ENCODE results near the gene SYCP2L. TPM values are rescaled to one million over a fixed set of nuclear protein-coding genes. Genes with fewer than 3 reads are reported as not detected.

The SYCP2L gene
- total RNA-seq, 1 experiment from 2014 or later = 4.9 TPM

DNA sequence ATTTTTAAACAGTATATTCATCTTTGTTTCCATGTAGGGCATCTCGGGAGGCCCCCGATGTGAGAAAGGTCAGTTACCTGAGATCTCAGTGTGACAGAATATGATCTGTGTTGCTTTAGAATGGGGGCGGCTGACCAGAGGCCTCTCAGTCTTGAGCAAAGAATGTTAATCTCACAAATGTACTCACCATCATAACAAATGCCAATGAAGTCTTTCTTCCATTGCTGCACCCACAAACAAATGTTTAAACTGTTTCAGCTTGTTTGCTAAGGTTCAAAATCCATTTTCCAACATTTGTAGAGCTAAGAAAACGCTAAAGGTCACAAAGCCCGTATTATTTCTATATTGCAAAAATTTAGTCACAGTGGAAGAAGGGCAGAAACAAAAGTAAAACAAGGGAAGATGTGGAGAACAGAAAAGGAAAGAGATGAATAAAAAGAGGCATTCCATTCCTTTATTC, 125.5 kb downstream of the SYCP2L start:
- H3K4me3 ChIP-seq (replicated peaks in 1 of 2; ENCODE audit: low read depth in 1 of 2, low read length in 2 of 2) = no peak overlapping the region
- no peak overlapping the region for H3K9ac ChIP-seq (ENCODE audit: low read length)
- intact Hi-C loops (cut with micrococcal nuclease) = no loop called here
- H3K4me2 ChIP-seq (ENCODE audit: low read length) = no peak overlapping the region
- ChIA-PET POLR2A (no interaction called here), RAD21 (ENCODE audit: low non-redundant PET in 1 of 2, low total read pairs in 2 of 2, uncharacterized antibody in 2 of 2, unreplicated experiment in 2 of 2) (no interaction called here), CTCF (interaction anchor here (0.8 to 1.6 kb wide), 3 partner anchors 53 to 58 kb away, joined by 3 read pairs; no protein-coding TSS in a partner anchor)
- no peaks in the 10 kb centered on the region for H4K20me1 ChIP-seq (ENCODE audit: insufficient read depth)
- no peaks in the 10 kb centered on the region for H3K27me3 ChIP-seq (ENCODE audit: insufficient read depth, low read length)
- H3K79me2 ChIP-seq (ENCODE audit: insufficient read depth, low read length) = no peaks in the 10 kb centered on the region
- H3K9me3 ChIP-seq (ENCODE audit: control insufficient read depth in 1 of 2, insufficient read depth in 1 of 2, low read depth in 1 of 2, low read length in 2 of 2) = no peaks in the 10 kb centered on the region
- H3K36me3 ChIP-seq (ENCODE audit: control insufficient read depth in 1 of 2, insufficient read depth in 2 of 2, low read length in 2 of 2) = no peaks in the 10 kb centered on the region
- no peak for DNase-seq (ENCODE audit: low read depth, low spot score)
- H3K27ac ChIP-seq (ENCODE audit: low read depth, low read length) = no peak overlapping the region
- ATAC-seq = no peak
- BruUV-seq (replicated peaks) = no TSS peak
- no peaks in the 10 kb centered on the region for H3K9me2 ChIP-seq (ENCODE audit: insufficient read depth)
- TF ChIP-seq POLR2A (IDR thresholded peaks at IDR 0.05; ENCODE audit: borderline replicate concordance, extremely low read depth, insufficient read depth, insufficient read length) (no peak), CEBPB (IDR thresholded peaks at IDR 0.05; ENCODE audit: low read depth) (no peak), YY1 (IDR thresholded peaks at IDR 0.05; ENCODE audit: extremely low read depth, insufficient replicate concordance, low read depth, low read length) (no peak), ZNF274 (IDR thresholded peaks at IDR 0.05; ENCODE audit: low read depth, low read length) (no peak), SIN3A (IDR thresholded peaks at IDR 0.05; ENCODE audit: low read depth) (no peak), POLR2AphosphoS5 (IDR thresholded peaks at IDR 0.05; ENCODE audit: low read depth, low read length) (no peak), RAD21 (IDR thresholded peaks at IDR 0.05; ENCODE audit: low read depth) (no peak), EZH2 (IDR thresholded peaks at IDR 0.05) (no peak), EGR1 (IDR thresholded peaks at IDR 0.05; ENCODE audit: low read depth) (no peak), EZH2phosphoT487 (IDR thresholded peaks at IDR 0.05; ENCODE audit: borderline replicate concordance) (no peak), CBX3 (IDR thresholded peaks at IDR 0.05; ENCODE audit: low read depth) (no peak), SRF (IDR thresholded peaks at IDR 0.05; ENCODE audit: low read depth) (no peak), JUND (IDR thresholded peaks at IDR 0.05) (no peak), SP1 (IDR thresholded peaks at IDR 0.05; ENCODE audit: low read depth) (no peak)
- TF ChIP-seq, protein P1, sequence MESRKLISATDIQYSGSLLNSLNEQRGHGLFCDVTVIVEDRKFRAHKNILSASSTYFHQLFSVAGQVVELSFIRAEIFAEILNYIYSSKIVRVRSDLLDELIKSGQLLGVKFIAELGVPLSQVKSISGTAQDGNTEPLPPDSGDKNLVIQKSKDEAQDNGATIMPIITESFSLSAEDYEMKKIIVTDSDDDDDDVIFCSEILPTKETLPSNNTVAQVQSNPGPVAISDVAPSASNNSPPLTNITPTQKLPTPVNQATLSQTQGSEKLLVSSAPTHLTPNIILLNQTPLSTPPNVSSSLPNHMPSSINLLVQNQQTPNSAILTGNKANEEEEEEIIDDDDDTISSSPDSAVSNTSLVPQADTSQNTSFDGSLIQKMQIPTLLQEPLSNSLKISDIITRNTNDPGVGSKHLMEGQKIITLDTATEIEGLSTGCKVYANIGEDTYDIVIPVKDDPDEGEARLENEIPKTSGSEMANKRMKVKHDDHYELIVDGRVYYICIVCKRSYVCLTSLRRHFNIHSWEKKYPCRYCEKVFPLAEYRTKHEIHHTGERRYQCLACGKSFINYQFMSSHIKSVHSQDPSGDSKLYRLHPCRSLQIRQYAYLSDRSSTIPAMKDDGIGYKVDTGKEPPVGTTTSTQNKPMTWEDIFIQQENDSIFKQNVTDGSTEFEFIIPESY (IDR thresholded peaks at IDR 0.05; ENCODE audit: extremely low read depth, insufficient replicate concordance, low read length) = no peak
- TF ChIP-seq, protein P2, sequence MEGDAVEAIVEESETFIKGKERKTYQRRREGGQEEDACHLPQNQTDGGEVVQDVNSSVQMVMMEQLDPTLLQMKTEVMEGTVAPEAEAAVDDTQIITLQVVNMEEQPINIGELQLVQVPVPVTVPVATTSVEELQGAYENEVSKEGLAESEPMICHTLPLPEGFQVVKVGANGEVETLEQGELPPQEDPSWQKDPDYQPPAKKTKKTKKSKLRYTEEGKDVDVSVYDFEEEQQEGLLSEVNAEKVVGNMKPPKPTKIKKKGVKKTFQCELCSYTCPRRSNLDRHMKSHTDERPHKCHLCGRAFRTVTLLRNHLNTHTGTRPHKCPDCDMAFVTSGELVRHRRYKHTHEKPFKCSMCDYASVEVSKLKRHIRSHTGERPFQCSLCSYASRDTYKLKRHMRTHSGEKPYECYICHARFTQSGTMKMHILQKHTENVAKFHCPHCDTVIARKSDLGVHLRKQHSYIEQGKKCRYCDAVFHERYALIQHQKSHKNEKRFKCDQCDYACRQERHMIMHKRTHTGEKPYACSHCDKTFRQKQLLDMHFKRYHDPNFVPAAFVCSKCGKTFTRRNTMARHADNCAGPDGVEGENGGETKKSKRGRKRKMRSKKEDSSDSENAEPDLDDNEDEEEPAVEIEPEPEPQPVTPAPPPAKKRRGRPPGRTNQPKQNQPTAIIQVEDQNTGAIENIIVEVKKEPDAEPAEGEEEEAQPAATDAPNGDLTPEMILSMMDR (IDR thresholded peaks at IDR 0.05 in 2 of 3, conservative IDR thresholded peaks at IDR 0.05 in 1 of 3; ENCODE audit: borderline replicate concordance in 1 of 3, insufficient read depth in 1 of 3, low read depth in 2 of 3, low read length in 2 of 3) = no peak
- TF ChIP-seq, protein P3, sequence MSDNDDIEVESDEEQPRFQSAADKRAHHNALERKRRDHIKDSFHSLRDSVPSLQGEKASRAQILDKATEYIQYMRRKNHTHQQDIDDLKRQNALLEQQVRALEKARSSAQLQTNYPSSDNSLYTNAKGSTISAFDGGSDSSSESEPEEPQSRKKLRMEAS (IDR thresholded peaks at IDR 0.05) = no peak
- TF ChIP-seq, protein P4, sequence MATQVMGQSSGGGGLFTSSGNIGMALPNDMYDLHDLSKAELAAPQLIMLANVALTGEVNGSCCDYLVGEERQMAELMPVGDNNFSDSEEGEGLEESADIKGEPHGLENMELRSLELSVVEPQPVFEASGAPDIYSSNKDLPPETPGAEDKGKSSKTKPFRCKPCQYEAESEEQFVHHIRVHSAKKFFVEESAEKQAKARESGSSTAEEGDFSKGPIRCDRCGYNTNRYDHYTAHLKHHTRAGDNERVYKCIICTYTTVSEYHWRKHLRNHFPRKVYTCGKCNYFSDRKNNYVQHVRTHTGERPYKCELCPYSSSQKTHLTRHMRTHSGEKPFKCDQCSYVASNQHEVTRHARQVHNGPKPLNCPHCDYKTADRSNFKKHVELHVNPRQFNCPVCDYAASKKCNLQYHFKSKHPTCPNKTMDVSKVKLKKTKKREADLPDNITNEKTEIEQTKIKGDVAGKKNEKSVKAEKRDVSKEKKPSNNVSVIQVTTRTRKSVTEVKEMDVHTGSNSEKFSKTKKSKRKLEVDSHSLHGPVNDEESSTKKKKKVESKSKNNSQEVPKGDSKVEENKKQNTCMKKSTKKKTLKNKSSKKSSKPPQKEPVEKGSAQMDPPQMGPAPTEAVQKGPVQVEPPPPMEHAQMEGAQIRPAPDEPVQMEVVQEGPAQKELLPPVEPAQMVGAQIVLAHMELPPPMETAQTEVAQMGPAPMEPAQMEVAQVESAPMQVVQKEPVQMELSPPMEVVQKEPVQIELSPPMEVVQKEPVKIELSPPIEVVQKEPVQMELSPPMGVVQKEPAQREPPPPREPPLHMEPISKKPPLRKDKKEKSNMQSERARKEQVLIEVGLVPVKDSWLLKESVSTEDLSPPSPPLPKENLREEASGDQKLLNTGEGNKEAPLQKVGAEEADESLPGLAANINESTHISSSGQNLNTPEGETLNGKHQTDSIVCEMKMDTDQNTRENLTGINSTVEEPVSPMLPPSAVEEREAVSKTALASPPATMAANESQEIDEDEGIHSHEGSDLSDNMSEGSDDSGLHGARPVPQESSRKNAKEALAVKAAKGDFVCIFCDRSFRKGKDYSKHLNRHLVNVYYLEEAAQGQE (IDR thresholded peaks at IDR 0.05; ENCODE audit: low read depth) = no peak
- peaks cover 21 to 40% of the 10 kb centered on the region in 2 experiments for H3K4me1 ChIP-seq (ENCODE audit: control insufficient read depth in 1 of 2, insufficient read depth in 2 of 2, low read length in 2 of 2)
- H2AFZ ChIP-seq (ENCODE audit: low read depth, low read length, poor library complexity, severe bottlenecking) = peak overlapping the region; percentile 18
